GM23338 (cell line): Measurements from ENCODE around the gene APCDD1L. TPM values are rescaled to one million over a fixed set of nuclear protein-coding genes. Genes with fewer than 3 reads are reported as not detected.

Experiments used
- ATAC-seq: fragments of 200-7000 bp; cut with Tn5 transposase; 3 replicates; pipeline ENCODE4 v1.9.1; 2020
- DNase-seq: peaks from one replicate; pipeline ENCODE4 v3.0.0-alpha.2; 2015; ENCODE audit warnings: low spot score
- H2AFZ ChIP-seq: fragments of 200-600 bp; sonication (generic); 2 replicates; pipeline ENCODE4 v1.8.0; 2016; ENCODE audit warnings: antibody characterized with exemption, mild to moderate bottlenecking, moderate library complexity
- H3F3A ChIP-seq: fragments of 200-600 bp; sonication (generic); replicated peaks from 2 replicates; pipeline ENCODE4 v1.8.0; 2017; ENCODE audit warnings: antibody characterized with exemption, mixed run types, low read depth
- H3K27ac ChIP-seq: fragments of 200-600 bp; sonication (generic); 2 replicates; pipeline ENCODE4 v1.6.1; 2016; ENCODE audit warnings: low read depth
- H3K27me3 ChIP-seq: fragments of 200-600 bp; sonication (generic); 2 replicates; pipeline ENCODE4 v1.8.0; 2016; ENCODE audit warnings: mild to moderate bottlenecking, mixed run types, moderate library complexity; ENCODE audit not compliant: insufficient read depth
- H3K36me3 ChIP-seq: fragments of 200-600 bp; sonication (generic); 2 replicates; pipeline ENCODE4 v1.8.0; 2016; ENCODE audit warnings: mild to moderate bottlenecking; ENCODE audit not compliant: insufficient read depth
- H3K4me1 ChIP-seq: fragments of 200-600 bp; sonication (generic); 2 replicates; pipeline ENCODE4 v1.8.0; 2016; ENCODE audit warnings: mild to moderate bottlenecking, moderate library complexity; ENCODE audit not compliant: insufficient read depth
- H3K4me2 ChIP-seq: fragments of 200-600 bp; sonication (generic); 2 replicates; pipeline ENCODE4 v1.7.1; 2017; ENCODE audit warnings: mixed run types
- H3K4me3 ChIP-seq: fragments of 200-600 bp; sonication (generic); 2 replicates; pipeline ENCODE4 v1.6.1; 2016; ENCODE audit warnings: mixed run types
- H3K79me2 ChIP-seq: fragments of 200-600 bp; sonication (generic); replicated peaks from 2 replicates; pipeline ENCODE4 v1.8.0; 2017; ENCODE audit warnings: mild to moderate bottlenecking; ENCODE audit not compliant: insufficient read depth
- H3K9me2 ChIP-seq: fragments of 200-600 bp; sonication (generic); 2 replicates; pipeline ENCODE4 v1.8.0; 2017; ENCODE audit not compliant: insufficient read depth
- H4K20me1 ChIP-seq: fragments of 200-600 bp; sonication (generic); replicated peaks from 2 replicates; pipeline ENCODE4 v1.8.0; 2017; ENCODE audit warnings: mild to moderate bottlenecking; ENCODE audit not compliant: insufficient read depth
- H3K27ac Mint-ChIP-seq: 2 replicates; pipeline ENCODE4 v1.8.0; 2020; ENCODE audit warnings: inconsistent platforms, mild to moderate bottlenecking, moderate library complexity, mixed read lengths
- H3K27me3 Mint-ChIP-seq: 3 replicates; pipeline ENCODE4 v1.8.0; 2022; ENCODE audit warnings: low read depth, mild to moderate bottlenecking, moderate library complexity, mixed read lengths, inconsistent platforms; ENCODE audit not compliant: insufficient read depth, poor library complexity
- H3K36me3 Mint-ChIP-seq: 3 replicates; pipeline ENCODE4 v1.8.0; 2021; ENCODE audit warnings: low read depth, mild to moderate bottlenecking, inconsistent platforms, moderate library complexity, mixed read lengths
- H3K4me1 Mint-ChIP-seq: 3 replicates; pipeline ENCODE4 v1.8.0; 2020; ENCODE audit warnings: mild to moderate bottlenecking, inconsistent platforms, mixed read lengths
- H3K4me3 Mint-ChIP-seq: 3 replicates; pipeline ENCODE4 v1.8.0; 2021; ENCODE audit warnings: moderate library complexity, mild to moderate bottlenecking, inconsistent platforms, mixed read lengths
- H3K9me3 Mint-ChIP-seq: 3 replicates; pipeline ENCODE4 v1.8.0; 2020; ENCODE audit warnings: moderate library complexity, mild to moderate bottlenecking, inconsistent platforms, mixed read lengths
- CREB1 ChIP-seq: fragments of 250-450 bp; sonication (Bioruptor Pico); IDR thresholded peaks from 2 replicates; pipeline ENCODE4 v1.5.0; 2020; ENCODE audit warnings: low read depth, mild to moderate bottlenecking, moderate library complexity
- CTCF ChIP-seq, 2 experiments: fragments of 200-600 bp in 1 of 2; sonication (generic) in 1 of 2; conservative IDR thresholded peaks; 2 replicates each; pipeline versions ENCODE4 v1.5.1 to v1.6.1; 2016 to 2017; ENCODE audit warnings: antibody characterized with exemption in 2 of 2, low read depth in 2 of 2, mild to moderate bottlenecking in 2 of 2, moderate library complexity in 1 of 2
- ETS1 ChIP-seq: IDR thresholded peaks from 2 replicates; pipeline ENCODE4 v1.6.1; 2016; ENCODE audit warnings: antibody characterized with exemption
- EZH2 ChIP-seq: fragments of 200-600 bp; sonication (generic); IDR thresholded peaks from one replicate; pipeline ENCODE4 v1.8.0; 2017; ENCODE audit warnings: antibody characterized with exemption, mild to moderate bottlenecking, low read depth; ENCODE audit not compliant: unreplicated experiment
- JUNB ChIP-seq: IDR thresholded peaks from one replicate; pipeline ENCODE4 v1.6.1; 2016; ENCODE audit warnings: antibody characterized with exemption; ENCODE audit not compliant: unreplicated experiment
- NANOG ChIP-seq: IDR thresholded peaks from 2 replicates; pipeline ENCODE4 v1.6.1; 2016; ENCODE audit warnings: antibody characterized with exemption, borderline replicate concordance
- POLR2AphosphoS5 ChIP-seq: IDR thresholded peaks from 2 replicates; pipeline ENCODE4 v1.6.1; 2016; ENCODE audit warnings: antibody characterized with exemption, low read depth
- REST ChIP-seq: IDR thresholded peaks from one replicate; pipeline ENCODE4 v1.6.1; 2018; ENCODE audit warnings: antibody characterized with exemption; ENCODE audit not compliant: unreplicated experiment
- STAT1 ChIP-seq: IDR thresholded peaks from one replicate; pipeline ENCODE4 v1.6.1; 2016; ENCODE audit warnings: antibody characterized with exemption; ENCODE audit not compliant: unreplicated experiment
- ZNF114 ChIP-seq: fragments of 250-450 bp; sonication (Bioruptor Pico); IDR thresholded peaks from 2 replicates; pipeline ENCODE4 v1.5.0; 2020; ENCODE audit warnings: mild to moderate bottlenecking, moderate library complexity
- ZNF331 ChIP-seq: fragments of 250-450 bp; sonication (Bioruptor Pico); IDR thresholded peaks from 2 replicates; pipeline ENCODE4 v1.5.0; 2020; ENCODE audit warnings: low read depth, mild to moderate bottlenecking, moderate library complexity
- ZNF462 ChIP-seq: fragments of 250-450 bp; sonication (Bioruptor Pico); IDR thresholded peaks from 2 replicates; pipeline ENCODE4 v1.5.0; 2020; ENCODE audit warnings: mild to moderate bottlenecking, moderate library complexity
- polyA plus RNA-seq: library from polyadenylated mRNA; unstranded; fragments of >200 nt; fragmentation: Nextera tagmentation; extraction: Ambion mirVana; gene quantifications from 2 replicates; pipeline ENCODE4 v1.2.1, GENCODE V29; 2016
- total RNA-seq: library from RNA; depleted of rRNA; stranded (reverse); fragments of >200 nt; shearing (Covaris generic); gene quantifications from 2 replicates; pipeline ENCODE4 v1.2.3, GENCODE V29; 2014

Gene APCDD1L
- total and polyA plus RNA-seq, 2 experiments from 2014 or later, result 1.8 to 4.6 TPM

- ATAC-seq (no peak), DNase-seq (no peak)
- peaks cover 5% of the 10 kb centered on the region for H3K27me3 Mint-ChIP-seq
- peaks cover 17% of the 10 kb centered on the region for H3K36me3 Mint-ChIP-seq
- Histone ChIP-seq H3K27ac (no peak overlapping the region), H4K20me1 (no peaks in the 10 kb centered on the region), H3F3A (no peaks in the 10 kb centered on the region), H3K4me1 (peaks cover 7% of the 10 kb centered on the region; the same call in 1 of the 2 replicates), H2AFZ (no peak overlapping the region), H3K9me2 (no peaks in the 10 kb centered on the region; the same call in 1 of the 2 replicates), H3K4me3 (no peak overlapping the region), H3K79me2 (no peaks in the 10 kb centered on the region), H3K27me3 (no peaks in the 10 kb centered on the region), H3K36me3 (peaks cover 9% of the 10 kb centered on the region; the same call in 1 of the 2 replicates), H3K4me2 (no peak overlapping the region)
- H3K27ac Mint-ChIP-seq, result no peak overlapping the region
- TF ChIP-seq NANOG, result no peak
- TF ChIP-seq ETS1, result no peak
- TF ChIP-seq CTCF (conservative IDR thresholded peaks at IDR 0.05; ENCODE audit: low read depth in 2 of 2), result no peak
- TF ChIP-seq ZNF331 (CRISPR knock-in tag), result no peak
- no peak for TF ChIP-seq JUNB
- TF ChIP-seq STAT1, result no peak
- no peak for TF ChIP-seq CREB1
- TF ChIP-seq EZH2, result no peak
- no peak for TF ChIP-seq ZNF114 (CRISPR knock-in tag)
- TF ChIP-seq REST, result no peak
- TF ChIP-seq ZNF462, result no peak
- TF ChIP-seq POLR2AphosphoS5, result no peak
- peaks cover 27% of the 10 kb centered on the region for H3K9me3 Mint-ChIP-seq
- no peak overlapping the region for H3K4me3 Mint-ChIP-seq
- peaks cover 4% of the 10 kb centered on the region; the same call in 2 of the 3 replicates for H3K4me1 Mint-ChIP-seq
Observed at GRCh38 chr20:58479726-58480440, 35.3 kb downstream of the APCDD1L start.
